Measurements from ENCODE around the gene ECT2. TPM values are rescaled to one million over a fixed set of nuclear protein-coding genes. Genes with fewer than 3 reads are reported as not detected.

ECT2 gene
- total and polyA plus RNA-seq, 5 donors from 2014 or later = 1.1 to 2.9 (median 2.6) TPM

- Histone ChIP-seq H3K4me3 (ENCODE audit: low read depth, low read length) (no peak overlapping the region), H3K9me3 (ENCODE audit: control insufficient read depth in 2 of 2, low read length in 2 of 2) (no peaks in the 10 kb centered on the region), H3K27me3 (ENCODE audit: control insufficient read depth, insufficient read depth, low read length) (no peaks in the 10 kb centered on the region), H3K4me1 (ENCODE audit: control insufficient read depth, insufficient read depth, low read length, poor library complexity, severe bottlenecking) (no peaks in the 10 kb centered on the region), H3K36me3 (ENCODE audit: control insufficient read depth, insufficient read depth, low read length) (no peaks in the 10 kb centered on the region), H3K27ac (ENCODE audit: insufficient read depth, low read length, poor library complexity, severe bottlenecking) (no peak overlapping the region)
- no peaks in the 10 kb centered on the region for H3K27me3 Mint-ChIP-seq
- H3K4me3 Mint-ChIP-seq = no peak overlapping the region
- DNase-seq = no peak
- ATAC-seq (ENCODE audit: low read depth in 2 of 2) = no peak
- H3K9me3 Mint-ChIP-seq = no peaks in the 10 kb centered on the region
- no peaks in the 10 kb centered on the region for H3K36me3 Mint-ChIP-seq
- H3K4me1 Mint-ChIP-seq = peaks cover 0 to 33% (median 13%) of the 10 kb centered on the region in 4 donors
- H3K27ac Mint-ChIP-seq = no peak overlapping the region
These were observed 49.6 kb downstream of the ECT2 start for GRCh38 chr3:172800156-172800555.

- H3K27ac Mint-ChIP-seq = peak overlapping the region in 2 of 3 donors; percentile 73 to 85
- peaks cover 0 to 29% (median 16%) of the 10 kb centered on the region in 4 donors for H3K4me1 Mint-ChIP-seq
- peak overlapping the region in 3 of 4 donors; percentile 51 to 73 (median 64) for H3K4me3 Mint-ChIP-seq
- DNase-seq (peak in 1 of 3 donors; percentile 6), ATAC-seq (ENCODE audit: low read depth in 2 of 2) (no peak)
- no peaks in the 10 kb centered on the region for H3K9me3 ChIP-seq (ENCODE audit: control insufficient read depth in 2 of 2, low read length in 2 of 2)
- H3K4me3 ChIP-seq (ENCODE audit: low read depth, low read length) = no peak overlapping the region
- no peaks in the 10 kb centered on the region for H3K36me3 ChIP-seq (ENCODE audit: control insufficient read depth, insufficient read depth, low read length)
- no peaks in the 10 kb centered on the region for H3K9me3 Mint-ChIP-seq
- no peak overlapping the region for H3K27ac ChIP-seq (ENCODE audit: insufficient read depth, low read length, poor library complexity, severe bottlenecking)
- H3K4me1 ChIP-seq (ENCODE audit: control insufficient read depth, insufficient read depth, low read length, poor library complexity, severe bottlenecking) = no peaks in the 10 kb centered on the region
- peaks cover 4% of the 10 kb centered on the region for H3K36me3 Mint-ChIP-seq
- no peaks in the 10 kb centered on the region for H3K27me3 ChIP-seq (ENCODE audit: control insufficient read depth, insufficient read depth, low read length)
- no peaks in the 10 kb centered on the region for H3K27me3 Mint-ChIP-seq
These were observed 53.0 kb downstream of the ECT2 start for GRCh38 chr3:172803489-172803888.

DNA sequence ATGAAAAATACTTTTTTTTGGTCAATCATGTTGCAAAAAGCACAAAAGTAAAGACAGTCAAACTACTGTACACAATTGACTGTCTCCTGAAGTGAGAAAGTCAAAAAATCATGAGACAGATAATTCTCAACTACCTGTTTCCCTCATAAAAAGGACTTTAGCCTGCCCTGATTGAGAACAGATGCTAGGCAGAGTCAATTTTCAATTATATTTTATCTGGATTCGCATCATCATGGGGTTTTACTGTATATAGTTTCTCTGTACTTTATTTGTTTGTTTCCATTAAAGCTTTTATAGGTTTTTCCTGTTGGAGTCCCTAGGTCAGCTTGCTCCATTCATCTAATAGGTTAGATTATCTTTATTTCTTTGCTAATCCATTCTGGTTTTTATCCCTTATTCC, 53.8 kb downstream of the ECT2 start:
- no peak overlapping the region for H3K27ac Mint-ChIP-seq
- ATAC-seq (ENCODE audit: low read depth in 2 of 2) (no peak), DNase-seq (no peak)
- no peak overlapping the region for H3K4me3 Mint-ChIP-seq
- H3K27me3 ChIP-seq (ENCODE audit: control insufficient read depth, insufficient read depth, low read length) = no peaks in the 10 kb centered on the region
- no peaks in the 10 kb centered on the region for H3K36me3 ChIP-seq (ENCODE audit: control insufficient read depth, insufficient read depth, low read length)
- no peaks in the 10 kb centered on the region for H3K9me3 Mint-ChIP-seq
- H3K4me1 ChIP-seq (ENCODE audit: control insufficient read depth, insufficient read depth, low read length, poor library complexity, severe bottlenecking) = no peaks in the 10 kb centered on the region
- H3K27me3 Mint-ChIP-seq = no peaks in the 10 kb centered on the region
- H3K4me3 ChIP-seq (ENCODE audit: low read depth, low read length) = no peak overlapping the region
- peaks cover 4% of the 10 kb centered on the region for H3K36me3 Mint-ChIP-seq
- no peaks in the 10 kb centered on the region for H3K9me3 ChIP-seq (ENCODE audit: control insufficient read depth in 2 of 2, low read length in 2 of 2)
- no peak overlapping the region for H3K27ac ChIP-seq (ENCODE audit: insufficient read depth, low read length, poor library complexity, severe bottlenecking)
- H3K4me1 Mint-ChIP-seq = peaks cover 0 to 37% (median 13%) of the 10 kb centered on the region in 4 donors

GRCh38 chr3:172808969-172809546, 58.5 kb downstream of the ECT2 start:
- no peaks in the 10 kb centered on the region for H3K9me3 ChIP-seq (ENCODE audit: control insufficient read depth in 2 of 2, low read length in 2 of 2)
- no peak for ATAC-seq (ENCODE audit: low read depth in 2 of 2)
- H3K9me3 Mint-ChIP-seq = no peaks in the 10 kb centered on the region
- no peaks in the 10 kb centered on the region for H3K36me3 ChIP-seq (ENCODE audit: control insufficient read depth, insufficient read depth, low read length)
- H3K4me3 Mint-ChIP-seq = no peak overlapping the region
- H3K27ac Mint-ChIP-seq = no peak overlapping the region
- H3K27me3 Mint-ChIP-seq = no peaks in the 10 kb centered on the region
- peaks cover 0 to 26% (median 7%) of the 10 kb centered on the region in 4 donors for H3K4me1 Mint-ChIP-seq
- no peaks in the 10 kb centered on the region for H3K4me1 ChIP-seq (ENCODE audit: control insufficient read depth, insufficient read depth, low read length, poor library complexity, severe bottlenecking)
- no peak overlapping the region for H3K27ac ChIP-seq (ENCODE audit: insufficient read depth, low read length, poor library complexity, severe bottlenecking)
- H3K4me3 ChIP-seq (ENCODE audit: low read depth, low read length) = no peak overlapping the region
- H3K36me3 Mint-ChIP-seq = peaks cover 4% of the 10 kb centered on the region
- peak in 2 of 3 donors; percentile 26 to 52 for DNase-seq
- no peaks in the 10 kb centered on the region for H3K27me3 ChIP-seq (ENCODE audit: control insufficient read depth, insufficient read depth, low read length)

DNA sequence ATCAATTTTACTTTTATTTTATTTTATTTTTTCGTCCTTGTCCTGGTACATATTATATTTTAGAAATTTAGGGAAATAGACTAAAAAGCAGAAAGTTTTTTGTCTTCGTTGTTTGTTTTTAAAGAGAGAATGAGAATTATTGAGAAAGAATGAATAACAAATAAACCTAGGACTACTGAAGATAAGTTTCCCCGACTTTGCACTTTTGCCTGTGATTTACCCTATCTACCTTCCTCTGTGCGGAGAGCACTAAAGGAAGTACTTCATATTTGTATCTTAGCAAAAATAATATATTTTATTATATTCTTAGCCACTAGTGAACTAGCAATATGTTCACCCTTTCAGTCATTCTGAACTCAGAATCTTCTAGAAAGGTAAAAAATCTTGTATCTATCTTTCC, 60.6 kb downstream of the ECT2 start:
- Mint-ChIP-seq H3K27me3 (no peaks in the 10 kb centered on the region), H3K4me1 (peaks cover 0 to 20% (median 7%) of the 10 kb centered on the region in 4 donors), H3K4me3 (no peak overlapping the region), H3K36me3 (peaks cover 4% of the 10 kb centered on the region), H3K9me3 (no peaks in the 10 kb centered on the region), H3K27ac (no peak overlapping the region)
- Histone ChIP-seq H3K4me1 (ENCODE audit: control insufficient read depth, insufficient read depth, low read length, poor library complexity, severe bottlenecking) (no peaks in the 10 kb centered on the region), H3K36me3 (ENCODE audit: control insufficient read depth, insufficient read depth, low read length) (no peaks in the 10 kb centered on the region), H3K27me3 (ENCODE audit: control insufficient read depth, insufficient read depth, low read length) (no peaks in the 10 kb centered on the region), H3K9me3 (ENCODE audit: control insufficient read depth in 2 of 2, low read length in 2 of 2) (no peaks in the 10 kb centered on the region), H3K27ac (ENCODE audit: insufficient read depth, low read length, poor library complexity, severe bottlenecking) (no peak overlapping the region), H3K4me3 (ENCODE audit: low read depth, low read length) (no peak overlapping the region)
- ATAC-seq (ENCODE audit: low read depth in 2 of 2) = no peak
- DNase-seq = no peak

- no peaks in the 10 kb centered on the region for H3K9me3 Mint-ChIP-seq
- no peaks in the 10 kb centered on the region for H3K36me3 ChIP-seq (ENCODE audit: control insufficient read depth, insufficient read depth, low read length)
- no peaks in the 10 kb centered on the region for H3K27me3 ChIP-seq (ENCODE audit: control insufficient read depth, insufficient read depth, low read length)
- no peaks in the 10 kb centered on the region for H3K4me1 ChIP-seq (ENCODE audit: control insufficient read depth, insufficient read depth, low read length, poor library complexity, severe bottlenecking)
- H3K27me3 Mint-ChIP-seq = no peaks in the 10 kb centered on the region
- H3K4me3 Mint-ChIP-seq = no peak overlapping the region
- no peak for ATAC-seq (ENCODE audit: low read depth in 2 of 2)
- DNase-seq = no peak
- no peaks in the 10 kb centered on the region for H3K9me3 ChIP-seq (ENCODE audit: control insufficient read depth in 2 of 2, low read length in 2 of 2)
- H3K36me3 Mint-ChIP-seq = no peaks in the 10 kb centered on the region
- H3K27ac Mint-ChIP-seq = no peak overlapping the region
- H3K27ac ChIP-seq (ENCODE audit: insufficient read depth, low read length, poor library complexity, severe bottlenecking) = no peak overlapping the region
- H3K4me3 ChIP-seq (ENCODE audit: low read depth, low read length) = no peak overlapping the region
- H3K4me1 Mint-ChIP-seq = peaks cover 0 to 15% (median 4%) of the 10 kb centered on the region in 4 donors
These were observed 62.9 kb downstream of the ECT2 start for GRCh38 chr3:172813462-172813861.

- H3K4me1 ChIP-seq (ENCODE audit: control insufficient read depth, insufficient read depth, low read length, poor library complexity, severe bottlenecking) = no peaks in the 10 kb centered on the region
- Mint-ChIP-seq H3K9me3 (no peaks in the 10 kb centered on the region), H3K27ac (peak overlapping the region in 1 of 3 donors; percentile 47), H3K4me3 (no peak overlapping the region), H3K4me1 (peaks cover 0 to 5% (median 2%) of the 10 kb centered on the region in 4 donors), H3K27me3 (no peaks in the 10 kb centered on the region), H3K36me3 (no peaks in the 10 kb centered on the region)
- no peak overlapping the region for H3K4me3 ChIP-seq (ENCODE audit: low read depth, low read length)
- H3K9me3 ChIP-seq (ENCODE audit: control insufficient read depth in 2 of 2, low read length in 2 of 2) = no peaks in the 10 kb centered on the region
- ATAC-seq (ENCODE audit: low read depth in 2 of 2) (no peak), DNase-seq (no peak)
- H3K27ac ChIP-seq (ENCODE audit: insufficient read depth, low read length, poor library complexity, severe bottlenecking) = no peak overlapping the region
- H3K36me3 ChIP-seq (ENCODE audit: control insufficient read depth, insufficient read depth, low read length) = no peaks in the 10 kb centered on the region
- H3K27me3 ChIP-seq (ENCODE audit: control insufficient read depth, insufficient read depth, low read length) = no peaks in the 10 kb centered on the region
These were observed 64.2 kb downstream of the ECT2 start for GRCh38 chr3:172814738-172815137.

GRCh38 chr3:172815857-172816256, 65.3 kb downstream of the ECT2 start:
- no peaks in the 10 kb centered on the region for H3K36me3 ChIP-seq (ENCODE audit: control insufficient read depth, insufficient read depth, low read length)
- no peak overlapping the region for H3K27ac Mint-ChIP-seq
- no peak overlapping the region for H3K4me3 Mint-ChIP-seq
- no peak overlapping the region for H3K27ac ChIP-seq (ENCODE audit: insufficient read depth, low read length, poor library complexity, severe bottlenecking)
- H3K9me3 Mint-ChIP-seq = no peaks in the 10 kb centered on the region
- H3K4me1 Mint-ChIP-seq = peaks cover 0 to 5% (median 2%) of the 10 kb centered on the region in 4 donors
- no peaks in the 10 kb centered on the region for H3K9me3 ChIP-seq (ENCODE audit: control insufficient read depth in 2 of 2, low read length in 2 of 2)
- no peaks in the 10 kb centered on the region for H3K27me3 ChIP-seq (ENCODE audit: control insufficient read depth, insufficient read depth, low read length)
- ATAC-seq (ENCODE audit: low read depth in 2 of 2) (no peak), DNase-seq (no peak)
- no peak overlapping the region for H3K4me3 ChIP-seq (ENCODE audit: low read depth, low read length)
- no peaks in the 10 kb centered on the region for H3K27me3 Mint-ChIP-seq
- no peaks in the 10 kb centered on the region for H3K36me3 Mint-ChIP-seq
- no peaks in the 10 kb centered on the region for H3K4me1 ChIP-seq (ENCODE audit: control insufficient read depth, insufficient read depth, low read length, poor library complexity, severe bottlenecking)
